ENCODE data around the gene LRBA. TPM values are rescaled to one million over a fixed set of nuclear protein-coding genes. Genes with fewer than 3 reads are reported as not detected.

The LRBA gene
- total RNA-seq, 1 experiment from 2014 or later, result 69.1 TPM

- no peak for TF ChIP-seq ZNF263 (CRISPR knock-in tag; IDR thresholded peaks at IDR 0.05; ENCODE audit: low read depth)
- no peak for TF ChIP-seq GRHL2 (CRISPR knock-in tag; IDR thresholded peaks at IDR 0.05; ENCODE audit: insufficient replicate concordance, severe bottlenecking)
- TF ChIP-seq RELA (CRISPR knock-in tag; IDR thresholded peaks at IDR 0.05; ENCODE audit: borderline replicate concordance), result no peak
- TF ChIP-seq SOX15 (CRISPR knock-in tag; IDR thresholded peaks at IDR 0.05), result no peak
- no peak for TF ChIP-seq NR3C1 (CRISPR knock-in tag; conservative IDR thresholded peaks at IDR 0.05; ENCODE audit: low read depth)
- TF ChIP-seq CTCF (IDR thresholded peaks at IDR 0.05), result no peak
- TF ChIP-seq E2F4 (CRISPR knock-in tag; IDR thresholded peaks at IDR 0.05; ENCODE audit: borderline replicate concordance, low read depth), result no peak
- TF ChIP-seq ZNF423 (CRISPR knock-in tag; IDR thresholded peaks at IDR 0.05), result no peak
- no peak for TF ChIP-seq FOXP4 (CRISPR knock-in tag; IDR thresholded peaks at IDR 0.05)
- TF ChIP-seq GABPB1 (CRISPR knock-in tag; IDR thresholded peaks at IDR 0.05), result no peak
- no peak for TF ChIP-seq PREB (CRISPR knock-in tag; IDR thresholded peaks at IDR 0.05; ENCODE audit: borderline replicate concordance)
- Mint-ChIP-seq H3K27ac (peak overlapping the region; percentile 40), H3K4me3 (no peak overlapping the region), H3K27me3 (ENCODE audit: low read depth) (no peaks in the 10 kb centered on the region), H3K36me3 (peaks cover 20% of the 10 kb centered on the region), H3K4me1 (peaks cover 19% of the 10 kb centered on the region), H3K9me3 (peaks cover 11% of the 10 kb centered on the region; the same call in 1 of the 2 replicates)
- ChIA-PET CTCF (interaction anchor here (0.6 to 0.7 kb wide), 2 partner anchors 24 to 333 kb away, joined by 3 to 8 read pairs; no protein-coding TSS in a partner anchor), POLR2A (no interaction called here)
- peak; percentile 66 for ATAC-seq
- DNase-seq (ENCODE audit: low spot score), result no peak
Measured at GRCh38 chr4:151035328-151035727, 20.2 kb upstream of the LRBA start.

- POLR2A ChIA-PET, result no interaction called here
Measured at GRCh38 chr4:151034829-151035228, 19.7 kb upstream of the LRBA start.

GRCh38 chr4:151031831-151032605, 16.9 kb upstream of the LRBA start:
- peak; percentile 52 for ATAC-seq
- Mint-ChIP-seq H3K36me3 (no peaks in the 10 kb centered on the region), H3K4me1 (peaks cover 19% of the 10 kb centered on the region), H3K27me3 (ENCODE audit: low read depth) (no peaks in the 10 kb centered on the region), H3K9me3 (no peaks in the 10 kb centered on the region), H3K27ac (peak overlapping the region; percentile 11), H3K4me3 (no peak overlapping the region)
- POLR2A ChIA-PET, result interaction anchor here (1.0 kb wide), 1 partner anchor 16 kb away, joined by 5 read pairs; no protein-coding TSS in a partner anchor
- no peak for DNase-seq (ENCODE audit: low spot score)
- CTCF ChIA-PET, result interaction anchor here (0.5 to 1.3 kb wide), 3 partner anchors 14 to 1674 kb away, joined by 3 to 4 read pairs (median 3); no protein-coding TSS in a partner anchor
- TF ChIP-seq GABPB1 (CRISPR knock-in tag; IDR thresholded peaks at IDR 0.05) (no peak), TEAD4 (CRISPR knock-in tag; IDR thresholded peaks at IDR 0.05) (no peak), KAT7 (CRISPR knock-in tag; IDR thresholded peaks at IDR 0.05; ENCODE audit: borderline replicate concordance) (no peak), JUN (CRISPR knock-in tag; IDR thresholded peaks at IDR 0.05) (no peak), ZNF396 (CRISPR knock-in tag; IDR thresholded peaks at IDR 0.05; ENCODE audit: borderline replicate concordance) (no peak), E2F4 (CRISPR knock-in tag; IDR thresholded peaks at IDR 0.05; ENCODE audit: borderline replicate concordance, low read depth) (no peak), HMGXB4 (CRISPR knock-in tag; IDR thresholded peaks at IDR 0.05) (no peak), ZNF219 (CRISPR knock-in tag; IDR thresholded peaks at IDR 0.05; ENCODE audit: borderline replicate concordance) (no peak), NR3C1 (CRISPR knock-in tag; conservative IDR thresholded peaks at IDR 0.05; ENCODE audit: low read depth) (no peak), GTF2I (CRISPR knock-in tag; conservative IDR thresholded peaks at IDR 0.05) (no peak)

More at GRCh38 chr4:151034829-151035228, 19.7 kb upstream of the LRBA start:
- H3K4me1 Mint-ChIP-seq, result peaks cover 19% of the 10 kb centered on the region
- CTCF ChIA-PET, result no interaction called here
- no peak overlapping the region for H3K4me3 Mint-ChIP-seq
- TF ChIP-seq RELA (CRISPR knock-in tag; IDR thresholded peaks at IDR 0.05; ENCODE audit: borderline replicate concordance) (no peak), TEAD4 (CRISPR knock-in tag; IDR thresholded peaks at IDR 0.05) (no peak), FOXP1 (CRISPR knock-in tag; IDR thresholded peaks at IDR 0.05; ENCODE audit: borderline replicate concordance) (no peak), NFYB (CRISPR knock-in tag; conservative IDR thresholded peaks at IDR 0.05; ENCODE audit: low read depth) (no peak), SMAD3 (CRISPR knock-in tag; IDR thresholded peaks at IDR 0.05; ENCODE audit: borderline replicate concordance) (no peak), SMAD4 (CRISPR knock-in tag; IDR thresholded peaks at IDR 0.05) (no peak), IRF2 (CRISPR knock-in tag; IDR thresholded peaks at IDR 0.05; ENCODE audit: borderline replicate concordance, low read depth) (no peak), CBFB (CRISPR knock-in tag; IDR thresholded peaks at IDR 0.05; ENCODE audit: low read depth) (no peak), GRHL2 (CRISPR knock-in tag; IDR thresholded peaks at IDR 0.05; ENCODE audit: insufficient replicate concordance, severe bottlenecking) (no peak), TEAD1 (CRISPR knock-in tag; IDR thresholded peaks at IDR 0.05) (no peak)
- no peaks in the 10 kb centered on the region for H3K27me3 Mint-ChIP-seq (ENCODE audit: low read depth)
- ATAC-seq (no peak), DNase-seq (ENCODE audit: low spot score) (no peak)
- H3K9me3 Mint-ChIP-seq, result peaks cover 11% of the 10 kb centered on the region; the same call in 1 of the 2 replicates
- peak overlapping the region; percentile 65 for H3K27ac Mint-ChIP-seq
- peaks cover 15% of the 10 kb centered on the region for H3K36me3 Mint-ChIP-seq
